OCI-LY7 (cell line): ENCODE results near the gene QSER1. TPM values are rescaled to one million over a fixed set of nuclear protein-coding genes. Genes with fewer than 3 reads are reported as not detected.

Experiments used
- BruUV-seq: library from RNA; stranded (reverse); fragments of 400-500 nt; replicated peaks from 2 replicates; lab custom pipeline; 2021; lab: Mats Ljungman, UMichigan
- CTCF ChIA-PET: fragments of 300-600 bp; sonication (Branson Sonifier 250); formaldehyde crosslinking; loops from one replicate; lab custom pipeline; 2022; ENCODE audit warnings: antibody characterized with exemption; ENCODE audit not compliant: unreplicated experiment; lab: Charles Lee
- POLR2A ChIA-PET: fragments of 300-600 bp; sonication (Branson Sonifier 250); formaldehyde crosslinking; loops from one replicate; lab custom pipeline; 2022; ENCODE audit warnings: antibody characterized with exemption; lab: Charles Lee
- DNase-seq: peaks from one replicate; pipeline ENCODE4 v3.0.0-alpha.2; 2015; ENCODE audit warnings: low spot score
- H2AFZ ChIP-seq: fragments of 200-600 bp; sonication (generic), shearing (Covaris generic); 2 replicates; pipeline ENCODE4 v1.6.1; 2014; ENCODE audit warnings: mild to moderate bottlenecking, antibody characterized with exemption, low read length, moderate library complexity
- H3K27ac ChIP-seq: fragments of 200-600 bp; sonication (generic); 2 replicates; pipeline ENCODE4 v1.5.1; 2014; ENCODE audit warnings: mixed run types, low read depth, mild to moderate bottlenecking, moderate library complexity, low read length, inconsistent platforms; ENCODE audit not compliant: poor library complexity, severe bottlenecking
- H3K36me3 ChIP-seq: fragments of 200-600 bp; sonication (generic); 2 replicates; pipeline ENCODE4 v1.6.1; 2014; ENCODE audit warnings: mild to moderate bottlenecking, antibody characterized with exemption, low read length, moderate library complexity, mixed read lengths; ENCODE audit not compliant: insufficient read depth
- H3K4me1 ChIP-seq: fragments of 200-600 bp; sonication (generic); 2 replicates; pipeline ENCODE4 v1.5.1; 2014; ENCODE audit warnings: mild to moderate bottlenecking, low read length; ENCODE audit not compliant: insufficient read depth, poor library complexity, severe bottlenecking
- H3K4me2 ChIP-seq: fragments of 200-600 bp; sonication (generic); 2 replicates; pipeline ENCODE4 v1.6.1; 2014; ENCODE audit warnings: mild to moderate bottlenecking, low read length
- H3K4me3 ChIP-seq: fragments of 200-600 bp; sonication (generic); 2 replicates; pipeline ENCODE4 v1.5.1; 2014; ENCODE audit warnings: mild to moderate bottlenecking, low read depth, low read length; ENCODE audit not compliant: poor library complexity, severe bottlenecking
- H3K79me2 ChIP-seq: fragments of 200-600 bp; sonication (generic); 2 replicates; pipeline ENCODE4 v1.6.1; 2016; ENCODE audit warnings: low read depth, mild to moderate bottlenecking, low read length, moderate library complexity, mixed read lengths; ENCODE audit not compliant: insufficient read depth
- H3K9me2 ChIP-seq: fragments of 200-600 bp; sonication (generic); 2 replicates; pipeline ENCODE4 v1.6.1; 2016; ENCODE audit warnings: mild to moderate bottlenecking, low read length, mixed read lengths; ENCODE audit not compliant: insufficient read depth
- H3K9me3 ChIP-seq: fragments of 200-600 bp; sonication (generic); 2 replicates; pipeline ENCODE4 v1.6.1; 2014; ENCODE audit warnings: mild to moderate bottlenecking, mixed run types, low read length, mixed read lengths
- H4K20me1 ChIP-seq: fragments of 200-600 bp; sonication (generic); 2 replicates; pipeline ENCODE4 v1.6.1; 2014; ENCODE audit warnings: mild to moderate bottlenecking, antibody characterized with exemption, low read length, moderate library complexity, mixed read lengths; ENCODE audit not compliant: insufficient read depth
- EZH2phosphoT487 ChIP-seq: fragments of 200-600 bp; sonication (generic); IDR thresholded peaks from 2 replicates; pipeline ENCODE4 v1.6.1; 2018; ENCODE audit warnings: low read depth, borderline replicate concordance, mild to moderate bottlenecking, mixed run types, antibody characterized with exemption, low read length, moderate library complexity, mixed read lengths
- intact Hi-C: fragments of 100-400 bp; cut with micrococcal nuclease; formaldehyde crosslinking; loops from one replicate; pipeline ENCODE4 v1.10.0; 2022; ENCODE audit not compliant: unreplicated experiment
- total RNA-seq, 2 experiments: library from RNA; depleted of rRNA in 1 of 2; stranded (reverse); fragments of >200 nt in 1 of 2; shearing (Covaris generic) in 1 of 2; gene quantifications; 2 replicates each; pipeline ENCODE4 v1.2.3, GENCODE V29; 2014 to 2022
- TF ChIP-seq, protein P1 (sequence below): fragments of 200-600 bp; sonication (generic); conservative IDR thresholded peaks from 2 replicates; pipeline ENCODE4 v1.5.1; 2014; ENCODE audit warnings: mild to moderate bottlenecking, antibody characterized with exemption, low read length, moderate library complexity, mixed read lengths

QSER1 gene
- total RNA-seq, 2 experiments from 2014 or later, result 30.6 to 46.3 TPM

DNA sequence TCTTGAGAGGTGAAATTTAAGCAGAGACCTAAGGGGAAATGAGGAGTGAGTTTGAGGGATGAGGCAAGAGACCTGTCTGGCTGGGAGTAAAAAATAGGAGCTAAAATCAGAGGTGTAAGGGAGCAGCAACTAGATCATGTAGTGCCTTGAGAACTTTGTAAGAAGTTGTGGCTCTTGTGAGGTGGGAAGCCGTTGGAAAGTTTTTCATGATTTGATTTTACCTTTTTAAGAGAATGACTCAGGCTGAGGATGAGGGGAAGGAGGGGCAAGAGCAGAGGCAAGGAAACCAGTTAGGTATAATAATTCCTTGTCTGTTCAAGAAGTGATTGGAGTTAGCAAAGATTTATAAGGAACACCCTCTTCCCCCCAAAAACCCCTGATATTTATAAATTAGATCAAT, 25.8 kb downstream of the QSER1 start:
- Histone ChIP-seq H3K4me2 (no peak overlapping the region), H2AFZ (no peak overlapping the region), H3K9me3 (no peaks in the 10 kb centered on the region), H3K79me2 (peaks cover 84% of the 10 kb centered on the region), H3K36me3 (peaks cover 19% of the 10 kb centered on the region), H4K20me1 (no peaks in the 10 kb centered on the region; the same call in 1 of the 2 replicates), H3K4me1 (no peaks in the 10 kb centered on the region), H3K4me3 (no peak overlapping the region), H3K27ac (no peak overlapping the region), H3K9me2 (no peaks in the 10 kb centered on the region)
- CTCF ChIA-PET, result no interaction called here
- DNase-seq, result no peak
- intact Hi-C loops, result no loop called here
- no TSS peak for BruUV-seq
- TF ChIP-seq, protein P1, sequence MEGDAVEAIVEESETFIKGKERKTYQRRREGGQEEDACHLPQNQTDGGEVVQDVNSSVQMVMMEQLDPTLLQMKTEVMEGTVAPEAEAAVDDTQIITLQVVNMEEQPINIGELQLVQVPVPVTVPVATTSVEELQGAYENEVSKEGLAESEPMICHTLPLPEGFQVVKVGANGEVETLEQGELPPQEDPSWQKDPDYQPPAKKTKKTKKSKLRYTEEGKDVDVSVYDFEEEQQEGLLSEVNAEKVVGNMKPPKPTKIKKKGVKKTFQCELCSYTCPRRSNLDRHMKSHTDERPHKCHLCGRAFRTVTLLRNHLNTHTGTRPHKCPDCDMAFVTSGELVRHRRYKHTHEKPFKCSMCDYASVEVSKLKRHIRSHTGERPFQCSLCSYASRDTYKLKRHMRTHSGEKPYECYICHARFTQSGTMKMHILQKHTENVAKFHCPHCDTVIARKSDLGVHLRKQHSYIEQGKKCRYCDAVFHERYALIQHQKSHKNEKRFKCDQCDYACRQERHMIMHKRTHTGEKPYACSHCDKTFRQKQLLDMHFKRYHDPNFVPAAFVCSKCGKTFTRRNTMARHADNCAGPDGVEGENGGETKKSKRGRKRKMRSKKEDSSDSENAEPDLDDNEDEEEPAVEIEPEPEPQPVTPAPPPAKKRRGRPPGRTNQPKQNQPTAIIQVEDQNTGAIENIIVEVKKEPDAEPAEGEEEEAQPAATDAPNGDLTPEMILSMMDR, result no peak
- no peak for TF ChIP-seq EZH2phosphoT487
- POLR2A ChIA-PET, result interaction anchor here (0.6 to 1.5 kb wide), 3 partner anchors 10 to 33 kb away, joined by 3 read pairs; no protein-coding TSS in a partner anchor

DNA sequence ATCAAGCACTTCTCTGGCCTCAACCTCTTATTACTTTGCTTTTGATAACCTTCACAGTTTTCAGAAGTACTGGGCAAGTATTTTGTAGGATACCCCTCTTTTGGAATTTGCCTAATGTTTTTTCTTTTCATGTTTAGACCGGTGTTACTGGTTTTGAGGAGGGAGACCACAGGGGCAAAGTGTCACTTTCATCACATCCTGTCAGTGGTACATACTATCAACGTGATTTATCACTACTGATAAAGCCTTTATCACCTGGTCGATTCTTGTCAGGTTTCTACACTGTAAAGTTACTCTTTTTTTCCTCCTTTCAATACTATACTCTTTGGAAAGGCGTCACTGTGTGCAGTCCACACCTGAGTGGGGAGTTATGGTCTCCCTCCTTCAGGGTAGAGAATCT, 26.7 kb downstream of the QSER1 start:
- H3K27ac ChIP-seq, result no peak overlapping the region
- H3K79me2 ChIP-seq, result peaks cover 75% of the 10 kb centered on the region
- H3K9me2 ChIP-seq, result no peaks in the 10 kb centered on the region
- no peaks in the 10 kb centered on the region for H3K9me3 ChIP-seq
- no peak for DNase-seq
- POLR2A ChIA-PET, result interaction anchor here (1.5 kb wide), 1 partner anchor 24 kb away, joined by 3 read pairs; no protein-coding TSS in a partner anchor
- H3K36me3 ChIP-seq, result peaks cover 16% of the 10 kb centered on the region
- H3K4me1 ChIP-seq, result no peaks in the 10 kb centered on the region
- CTCF ChIA-PET, result no interaction called here
- intact Hi-C loops, result no loop called here
- no peaks in the 10 kb centered on the region; the same call in 1 of the 2 replicates for H4K20me1 ChIP-seq
- no peak overlapping the region for H2AFZ ChIP-seq
- no peak overlapping the region for H3K4me2 ChIP-seq
- TF ChIP-seq EZH2phosphoT487, result no peak
- TF ChIP-seq, protein P1, result no peak
- H3K4me3 ChIP-seq, result no peak overlapping the region
- BruUV-seq, result no TSS peak

DNA sequence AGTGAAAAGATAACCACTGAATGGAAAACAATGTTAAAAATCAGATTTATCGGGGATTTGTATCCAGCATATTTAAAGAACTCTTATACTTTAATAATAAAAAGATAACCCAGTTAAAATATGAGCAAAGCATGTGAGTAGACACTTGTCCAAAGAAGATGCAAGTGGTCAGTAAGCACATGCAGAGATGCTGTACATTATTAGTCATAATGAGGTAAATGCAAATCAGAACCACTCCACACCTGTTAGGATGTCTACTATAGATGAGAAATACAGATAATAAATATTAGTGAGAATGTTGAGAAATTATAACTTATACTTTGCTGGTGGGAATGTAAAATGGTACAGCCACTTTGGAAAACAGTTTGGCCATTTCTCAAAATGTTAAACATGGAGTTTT, 28.0 kb downstream of the QSER1 start:
- Histone ChIP-seq H3K9me2 (no peaks in the 10 kb centered on the region), H3K9me3 (no peaks in the 10 kb centered on the region), H3K36me3 (peaks cover 16% of the 10 kb centered on the region), H2AFZ (no peak overlapping the region), H3K4me3 (no peak overlapping the region), H3K4me1 (no peaks in the 10 kb centered on the region), H4K20me1 (no peaks in the 10 kb centered on the region), H3K4me2 (no peak overlapping the region), H3K79me2 (peaks cover 62% of the 10 kb centered on the region), H3K27ac (no peak overlapping the region)
- DNase-seq, result no peak
- ChIA-PET POLR2A (no interaction called here), CTCF (no interaction called here)
- intact Hi-C loops, result no loop called here
- no peak for TF ChIP-seq EZH2phosphoT487
- TF ChIP-seq, protein P1, result no peak
- no TSS peak for BruUV-seq
